Measurements from ENCODE around the gene UBA1.

Gene UBA1

GRCh38 chrX:47193475-47194193 lies at the start of gene UBA1:
Gene UBA1 (plus strand): TSS chrX:47193829. CDS start chrX:47198803, 4,974 bp downstream.
- DNase-seq, result peak; percentile 89

- DNase-seq, result no peak
Measured at GRCh38 chrX:47143894-47144625, 49.6 kb upstream of the UBA1 start.

- DNase-seq, result peak; percentile 66
Measured at GRCh38 chrX:47144626-47145394, 48.8 kb upstream of the UBA1 start, which contains the start of the genes NDUFB11 and RBM10. Gene NDUFB11 (minus strand): TSS chrX:47144702. CDS start chrX:47144679, 23 bp downstream. Gene RBM10 (plus strand): TSS chrX:47145221. CDS start chrX:47147482, 2,261 bp downstream.

- peak; percentile 5 for DNase-seq
Measured at GRCh38 chrX:47145395-47146120, 48.1 kb upstream of the UBA1 start.

- DNase-seq, result no peak
Measured at GRCh38 chrX:47146121-47146935, 47.3 kb upstream of the UBA1 start.

- no peak for DNase-seq
Measured at GRCh38 chrX:47146936-47147859, 46.4 kb upstream of the UBA1 start.

GRCh38 chrX:47148946-47149345 lies 44.7 kb upstream of the UBA1 start:
- DNase-seq, result no peak

- DNase-seq, result no peak
Measured at GRCh38 chrX:47151435-47151834, 42.2 kb upstream of the UBA1 start.

GRCh38 chrX:47156611-47157520 lies 36.8 kb upstream of the UBA1 start:
- DNase-seq, result no peak

GRCh38 chrX:47158131-47158530 lies 35.5 kb upstream of the UBA1 start:
- no peak for DNase-seq

GRCh38 chrX:47158781-47159180 lies 34.8 kb upstream of the UBA1 start:
- DNase-seq, result no peak

- no peak for DNase-seq
Measured at GRCh38 chrX:47160781-47161180, 32.8 kb upstream of the UBA1 start.

GRCh38 chrX:47162927-47163583 lies 30.6 kb upstream of the UBA1 start:
- no peak for DNase-seq

GRCh38 chrX:47164420-47164819 lies 29.2 kb upstream of the UBA1 start:
- DNase-seq, result no peak

GRCh38 chrX:47166126-47166525 lies 27.5 kb upstream of the UBA1 start:
- DNase-seq, result no peak

- no peak for DNase-seq
Measured at GRCh38 chrX:47168495-47169073, 25.0 kb upstream of the UBA1 start.

- no peak for DNase-seq
Measured at GRCh38 chrX:47169273-47169672, 24.4 kb upstream of the UBA1 start.

- DNase-seq, result no peak
Measured at GRCh38 chrX:47169726-47170515, 23.7 kb upstream of the UBA1 start.
